Fibroblast of lung (primary cell): ENCODE data around the gene DEGS2. TPM values are rescaled to one million over a fixed set of nuclear protein-coding genes. Genes with fewer than 3 reads are reported as not detected.

Experiments used
- DNase-seq, 2 donors: peaks; one replicate each; pipeline versions ENCODE4 v3.0.0 to v3.0.0-alpha.2; 2010; ENCODE audit warnings: low read depth in 2 of 2
- H2AFZ ChIP-seq: 2 replicates; pipeline ENCODE4 v1.5.1; 2012; ENCODE audit warnings: low read length, control low read depth, inconsistent platforms
- H3K27ac ChIP-seq: 2 replicates; pipeline ENCODE4 v1.5.1; 2011; ENCODE audit warnings: low read length, control low read depth; ENCODE audit not compliant: insufficient read depth
- H3K27me3 ChIP-seq: 2 replicates; pipeline ENCODE4 v1.5.1; 2011; ENCODE audit warnings: mild to moderate bottlenecking, low read length; ENCODE audit not compliant: control insufficient read depth, insufficient read depth
- H3K36me3 ChIP-seq: 2 replicates; pipeline ENCODE4 v1.5.1; 2011; ENCODE audit warnings: low read length; ENCODE audit not compliant: control insufficient read depth, insufficient read depth
- H3K4me1 ChIP-seq: 2 replicates; pipeline ENCODE4 v1.5.1; 2011; ENCODE audit warnings: low read length; ENCODE audit not compliant: control insufficient read depth, insufficient read depth; ENCODE audit errors: extremely low read depth
- H3K4me2 ChIP-seq: 2 replicates; pipeline ENCODE4 v1.5.1; 2011; ENCODE audit warnings: low read length, control low read depth; ENCODE audit not compliant: insufficient read depth; ENCODE audit errors: extremely low read depth
- H3K4me3 ChIP-seq, 4 experiments: fragments of 200-600 bp in 1 of 4; sonication (generic) in 1 of 4; replicated peaks in 1 of 4; 2 replicates each; pipeline ENCODE4 v1.5.1; 2011 to 2016; ENCODE audit warnings: low read length in 4 of 4, low read depth in 3 of 4, mild to moderate bottlenecking in 3 of 4, control low read depth in 2 of 4, inconsistent platforms in 1 of 4, mixed read lengths in 1 of 4; ENCODE audit not compliant: insufficient read depth in 1 of 4; ENCODE audit errors: control extremely low read depth in 1 of 4
- H3K79me2 ChIP-seq: 2 replicates; pipeline ENCODE4 v1.5.1; 2012; ENCODE audit warnings: mild to moderate bottlenecking, low read length, inconsistent platforms; ENCODE audit not compliant: control insufficient read depth, insufficient read depth
- H3K9ac ChIP-seq: 2 replicates; pipeline ENCODE4 v1.5.1; 2011; ENCODE audit warnings: mild to moderate bottlenecking, low read length, control low read depth; ENCODE audit not compliant: insufficient read depth
- H3K9me3 ChIP-seq: 2 replicates; pipeline ENCODE4 v1.5.1; 2012; ENCODE audit warnings: low read depth, low read length; ENCODE audit not compliant: control insufficient read depth, insufficient read depth
- H4K20me1 ChIP-seq: 2 replicates; pipeline ENCODE4 v1.5.1; 2011; ENCODE audit warnings: low read length; ENCODE audit not compliant: control insufficient read depth, insufficient read depth; ENCODE audit errors: extremely low read depth
- CTCF ChIP-seq, 2 donors: IDR thresholded peaks in 1 of 2; conservative IDR thresholded peaks in 1 of 2; 1 replicate in 1 of 2; 2 replicates in 1 of 2; pipeline ENCODE4 v1.5.1; 2011 to 2012; ENCODE audit warnings: low read length in 2 of 2, control low read depth in 1 of 2, inconsistent platforms in 1 of 2, low read depth in 1 of 2, mild to moderate bottlenecking in 1 of 2
- EZH2 ChIP-seq: IDR thresholded peaks from 2 replicates; pipeline ENCODE4 v1.5.1; 2012; ENCODE audit warnings: low read length, control low read depth, mild to moderate bottlenecking; ENCODE audit errors: missing control alignments
- polyA plus RNA-seq, 2 donors: library from polyadenylated mRNA; depleted of rRNA in 1 of 2; stranded (reverse) in 1 of 2; unstranded in 1 of 2; fragments of >200 nt; gene quantifications; 2 replicates each; pipeline ENCODE4 v1.2.1, GENCODE V29; 2011 to 2012; ENCODE audit warnings: missing spikeins in 1 of 2
- total RNA-seq: library from RNA; depleted of rRNA; stranded (reverse); fragments of >200 nt; gene quantifications from 2 replicates; pipeline ENCODE4 v1.2.1, GENCODE V29; 2014

Gene DEGS2
- total and polyA plus RNA-seq, 2 donors (not counting 1 experiment from before 2014, with no cell fraction given): under 0.01 TPM; not detected in 1

- Histone ChIP-seq H3K9ac (no peak overlapping the region), H3K9me3 (no peaks in the 10 kb centered on the region), H3K4me3 (no peak overlapping the region), H3K27ac (no peak overlapping the region), H4K20me1 (no peaks in the 10 kb centered on the region), H2AFZ (no peak overlapping the region), H3K4me1 (no peaks in the 10 kb centered on the region), H3K27me3 (no peaks in the 10 kb centered on the region), H3K4me2 (no peak overlapping the region), H3K79me2 (no peaks in the 10 kb centered on the region), H3K36me3 (no peaks in the 10 kb centered on the region)
- TF ChIP-seq CTCF (conservative IDR thresholded peaks at IDR 0.05 in 1 of 2, IDR thresholded peaks at IDR 0.05 in 1 of 2; ENCODE audit: low read depth in 1 of 2, low read length in 2 of 2) (no peak), EZH2 (no peak)
- peak in 1 of 2 donors; percentile 23 for DNase-seq
Observed at GRCh38 chr14:100140452-100141078, 18.9 kb downstream of the DEGS2 start.

GRCh38 chr14:100138955-100139354 lies 20.5 kb downstream of the DEGS2 start:
- no peaks in the 10 kb centered on the region for H3K79me2 ChIP-seq
- no peak overlapping the region for H3K27ac ChIP-seq
- no peak overlapping the region for H3K9ac ChIP-seq
- no peaks in the 10 kb centered on the region for H3K4me1 ChIP-seq
- no peak overlapping the region for H3K4me2 ChIP-seq
- H4K20me1 ChIP-seq: no peaks in the 10 kb centered on the region
- no peaks in the 10 kb centered on the region for H3K9me3 ChIP-seq
- no peaks in the 10 kb centered on the region for H3K36me3 ChIP-seq
- DNase-seq: no peak
- no peak overlapping the region for H2AFZ ChIP-seq
- no peaks in the 10 kb centered on the region for H3K27me3 ChIP-seq
- TF ChIP-seq CTCF (conservative IDR thresholded peaks at IDR 0.05 in 1 of 2, IDR thresholded peaks at IDR 0.05 in 1 of 2; ENCODE audit: low read depth in 1 of 2, low read length in 2 of 2) (no peak), EZH2 (no peak)
- no peak overlapping the region for H3K4me3 ChIP-seq

- Histone ChIP-seq H4K20me1 (no peaks in the 10 kb centered on the region), H3K79me2 (no peaks in the 10 kb centered on the region), H3K9ac (no peak overlapping the region), H3K4me2 (no peak overlapping the region), H3K9me3 (no peaks in the 10 kb centered on the region), H3K36me3 (no peaks in the 10 kb centered on the region), H3K27me3 (no peaks in the 10 kb centered on the region), H3K4me1 (no peaks in the 10 kb centered on the region), H3K27ac (no peak overlapping the region), H3K4me3 (no peak overlapping the region), H2AFZ (no peak overlapping the region)
- TF ChIP-seq EZH2 (no peak), CTCF (conservative IDR thresholded peaks at IDR 0.05 in 1 of 2, IDR thresholded peaks at IDR 0.05 in 1 of 2; ENCODE audit: low read depth in 1 of 2, low read length in 2 of 2) (no peak)
- no peak for DNase-seq
Observed at GRCh38 chr14:100138082-100138787, 21.2 kb downstream of the DEGS2 start.
